Small intestine (tissue), 7 donors: ENCODE measurements around the gene PCBP3. TPM values are rescaled to one million over a fixed set of nuclear protein-coding genes. Genes with fewer than 3 reads are reported as not detected.

Source experiments
- DNase-seq, 2 donors: peaks; one replicate each; pipeline versions ENCODE4 v3.0.0 to v3.0.0-alpha.2; 2013
- FAIRE-seq: peaks from 2 replicates; lab custom pipeline; 2012; peaks lifted over from hg19 to GRCh38; lab: Jason Lieb, UNC
- H3K27ac ChIP-seq, 3 donors: one replicate each; pipeline ENCODE4 v1.5.1; 2013; ENCODE audit warnings: low read length in 2 of 3, mild to moderate bottlenecking in 2 of 3, control low read depth in 1 of 3, inconsistent platforms in 1 of 3, low read depth in 1 of 3, moderate library complexity in 1 of 3
- H3K27me3 ChIP-seq, 3 donors: one replicate each; pipeline ENCODE4 v1.6.1; 2013; ENCODE audit warnings: low read length in 3 of 3, inconsistent platforms in 1 of 3; ENCODE audit not compliant: control insufficient read depth in 3 of 3, insufficient read depth in 3 of 3
- H3K36me3 ChIP-seq, 3 donors: one replicate each; pipeline ENCODE4 v1.6.1; 2013; ENCODE audit warnings: low read length in 3 of 3, inconsistent platforms in 1 of 3, low read depth in 1 of 3, mild to moderate bottlenecking in 1 of 3, moderate library complexity in 1 of 3; ENCODE audit not compliant: control insufficient read depth in 3 of 3, insufficient read depth in 2 of 3
- H3K4me1 ChIP-seq, 3 donors: one replicate each; pipeline ENCODE4 v1.6.1; 2013; ENCODE audit warnings: low read length in 2 of 3, inconsistent platforms in 1 of 3, low read depth in 1 of 3, mild to moderate bottlenecking in 1 of 3, moderate library complexity in 1 of 3; ENCODE audit not compliant: control insufficient read depth in 3 of 3, insufficient read depth in 2 of 3
- H3K4me3 ChIP-seq, 3 donors: one replicate each; pipeline ENCODE4 v1.5.1; 2013; ENCODE audit warnings: low read length in 3 of 3, control low read depth in 1 of 3, inconsistent platforms in 1 of 3, low read depth in 1 of 3, mild to moderate bottlenecking in 1 of 3, moderate library complexity in 1 of 3
- H3K9me3 ChIP-seq, 2 donors: one replicate each; pipeline ENCODE4 v1.6.1; 2013; ENCODE audit warnings: low read depth in 1 of 2, low read length in 1 of 2; ENCODE audit not compliant: control insufficient read depth in 2 of 2, insufficient read depth in 1 of 2
- WGBS, 3 donors: extraction: QIAGEN DNeasy Blood & Tissue Kit; methylation state at CpG; one replicate each; pipeline ENCODE4 v1.1.7; 2013; 5-methylcytosine and 5-hydroxymethylcytosine counted together
- polyA plus RNA-seq, 4 donors: library from polyadenylated mRNA; stranded (reverse) in 3 of 4; unstranded in 1 of 4; fragments of 200-250 nt in 3 of 4; fragments of 120-200 nt in 1 of 4; gene quantifications; one replicate each; pipeline versions ENCODE4 v1.2.1 to v1.2.3, GENCODE V29; 2013
- donor health status: healthy with polysubstance abuse.
- donor health status: control.
- donor health status: control.
- donor health status: Bipolar disorder and iron deficiency.
- donor health status: healthy.

The PCBP3 gene
- polyA plus RNA-seq, 4 donors = 0.81 to 8.2 (median 1.0) TPM; not detected in 1

DNA sequence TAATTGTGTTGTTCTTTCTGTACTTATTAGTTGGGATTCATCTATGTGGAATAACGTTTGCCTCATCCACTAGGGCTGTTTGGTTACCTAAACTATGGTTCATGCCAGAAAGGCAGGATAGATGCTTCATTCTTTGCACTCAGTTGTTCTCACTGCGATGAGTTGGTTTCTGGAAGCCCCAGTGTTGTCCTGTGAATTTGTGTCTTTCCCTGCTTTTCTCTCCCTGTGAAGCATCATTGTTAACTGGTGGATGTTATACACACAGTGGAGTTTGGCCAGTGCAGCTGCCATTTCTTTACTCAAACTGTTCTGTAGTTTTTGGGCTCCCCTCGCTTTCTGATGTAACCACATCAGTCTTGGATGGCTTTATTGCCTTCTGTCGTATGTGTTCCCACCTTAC is 194.4 kb downstream of the PCBP3 start:
- Histone ChIP-seq H3K9me3 (peaks cover 2 to 10% of the 10 kb centered on the region in 2 donors), H3K27ac (no peak overlapping the region), H3K27me3 (peaks cover 0 to 2% (median 0%) of the 10 kb centered on the region in 3 donors), H3K4me1 (no peaks in the 10 kb centered on the region), H3K36me3 (no peaks in the 10 kb centered on the region), H3K4me3 (no peak overlapping the region)
- FAIRE-seq (no peak), DNase-seq (no peak)
- 76 to 81% (median 77%) methylated on average over 4 of the region's 4 CpGs for WGBS, 3 donors

DNA sequence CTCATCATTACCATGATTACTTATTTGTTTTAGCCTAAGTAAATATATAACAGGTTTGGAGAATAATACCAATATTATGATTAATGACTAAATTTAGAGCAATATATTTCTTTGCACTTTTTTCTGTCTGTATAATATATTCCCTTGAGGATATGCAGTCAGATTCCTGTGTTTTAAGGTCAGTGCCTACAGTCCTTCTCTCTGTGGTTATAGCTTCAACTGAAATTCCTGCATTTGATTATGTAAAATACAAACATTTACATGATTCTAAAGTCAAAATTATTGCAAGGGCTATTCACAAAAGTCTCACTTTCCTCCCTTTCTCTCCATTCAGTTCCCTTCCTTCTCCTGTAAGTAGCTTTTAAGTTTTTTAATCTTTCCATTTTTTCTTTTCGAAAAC is 195.1 kb downstream of the PCBP3 start:
- no peaks in the 10 kb centered on the region for H3K36me3 ChIP-seq
- H3K27me3 ChIP-seq = peaks cover 0 to 2% (median 0%) of the 10 kb centered on the region in 3 donors
- H3K27ac ChIP-seq = no peak overlapping the region
- no peak overlapping the region for H3K4me3 ChIP-seq
- WGBS, 3 donors = 96 to 100% (median 98%) methylated on average over 1 of the region's 1 CpG
- no peak for DNase-seq
- peaks cover 2 to 10% of the 10 kb centered on the region in 2 donors for H3K9me3 ChIP-seq
- no peaks in the 10 kb centered on the region for H3K4me1 ChIP-seq
- no peak for FAIRE-seq

DNA sequence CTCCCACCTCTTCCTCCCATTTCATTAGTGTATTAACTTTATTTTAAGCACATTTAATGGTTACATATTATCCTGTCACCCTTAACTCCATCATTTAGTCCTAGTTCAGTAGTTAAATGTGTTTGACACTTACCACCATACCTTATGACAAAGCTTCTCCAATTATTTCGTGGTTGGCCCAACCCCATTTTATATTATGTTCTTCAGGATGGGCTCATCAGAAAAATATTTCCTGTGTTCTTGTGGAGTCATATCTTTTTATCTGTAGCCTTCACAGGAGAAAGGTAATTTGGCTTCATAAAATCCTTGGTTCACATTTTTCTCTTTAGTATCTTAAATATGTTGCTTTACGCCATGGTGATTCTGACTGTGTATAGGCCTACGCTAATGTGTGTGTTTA is 195.7 kb downstream of the PCBP3 start:
- Histone ChIP-seq H3K27ac (no peak overlapping the region), H3K4me1 (no peaks in the 10 kb centered on the region), H3K27me3 (peaks cover 0 to 2% (median 0%) of the 10 kb centered on the region in 3 donors), H3K9me3 (peaks cover 2 to 10% of the 10 kb centered on the region in 2 donors), H3K4me3 (no peak overlapping the region), H3K36me3 (no peaks in the 10 kb centered on the region)
- DNase-seq (no peak), FAIRE-seq (no peak)
- WGBS, 3 donors = 80 to 93% (median 90%) methylated on average over 3 of the region's 3 CpGs

DNA sequence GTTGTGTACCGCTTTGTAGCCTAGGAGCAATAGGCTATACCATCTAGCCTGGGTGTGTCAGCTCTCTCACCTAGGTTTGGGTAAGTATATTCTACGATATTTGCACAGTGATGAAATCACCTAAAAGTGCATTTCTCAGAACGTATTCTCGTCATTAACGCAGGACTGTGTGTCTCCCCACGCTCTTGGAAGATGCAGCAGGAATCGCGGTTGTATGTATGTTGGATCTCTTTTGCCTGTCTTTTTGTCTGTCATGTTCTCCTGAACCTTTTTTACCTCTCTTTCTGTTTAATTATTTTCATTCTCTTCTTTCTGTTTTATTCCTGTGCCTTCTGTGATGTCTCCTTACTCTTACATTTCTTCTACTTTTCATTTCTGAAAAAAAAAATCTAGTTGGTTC is 197.5 kb downstream of the PCBP3 start:
- H3K4me3 ChIP-seq = no peak overlapping the region
- H3K36me3 ChIP-seq = no peaks in the 10 kb centered on the region
- 95 to 96% (median 95%) methylated on average over 8 of the region's 8 CpGs for WGBS, 3 donors
- peaks cover 2 to 10% of the 10 kb centered on the region in 2 donors for H3K9me3 ChIP-seq
- H3K27ac ChIP-seq = no peak overlapping the region
- H3K4me1 ChIP-seq = no peaks in the 10 kb centered on the region
- H3K27me3 ChIP-seq = peaks cover 0 to 2% (median 0%) of the 10 kb centered on the region in 3 donors
- FAIRE-seq (no peak), DNase-seq (no peak)

DNA sequence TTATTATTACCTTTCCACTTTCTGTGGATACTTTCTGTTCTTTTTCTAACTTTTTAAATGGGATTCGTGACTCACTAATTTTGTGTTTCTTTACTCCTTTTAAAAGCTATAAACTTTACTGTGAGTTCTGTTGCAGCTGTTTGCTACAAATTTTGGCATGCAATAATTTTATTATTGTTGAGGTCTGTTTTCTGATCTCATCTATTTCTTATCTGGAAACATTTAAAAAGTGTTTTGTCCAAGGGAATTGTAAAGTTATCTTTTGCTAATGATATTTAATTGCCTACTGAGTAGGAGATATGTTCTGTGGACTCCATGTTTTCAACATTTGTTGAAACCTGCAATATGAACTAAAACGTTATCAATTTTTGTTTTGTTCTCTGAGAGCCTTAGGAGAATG is 199.9 kb downstream of the PCBP3 start:
- H3K36me3 ChIP-seq = no peaks in the 10 kb centered on the region
- WGBS, 3 donors = 70 to 84% (median 82%) methylated on average over 2 of the region's 2 CpGs
- H3K27ac ChIP-seq = no peak overlapping the region
- H3K4me1 ChIP-seq = peaks cover 0 to 7% (median 0%) of the 10 kb centered on the region in 3 donors
- DNase-seq = no peak
- H3K4me3 ChIP-seq = no peak overlapping the region
- peaks cover 0 to 2% (median 0%) of the 10 kb centered on the region in 3 donors for H3K27me3 ChIP-seq
- H3K9me3 ChIP-seq = peaks cover 2 to 10% of the 10 kb centered on the region in 2 donors
- FAIRE-seq = no peak

DNA sequence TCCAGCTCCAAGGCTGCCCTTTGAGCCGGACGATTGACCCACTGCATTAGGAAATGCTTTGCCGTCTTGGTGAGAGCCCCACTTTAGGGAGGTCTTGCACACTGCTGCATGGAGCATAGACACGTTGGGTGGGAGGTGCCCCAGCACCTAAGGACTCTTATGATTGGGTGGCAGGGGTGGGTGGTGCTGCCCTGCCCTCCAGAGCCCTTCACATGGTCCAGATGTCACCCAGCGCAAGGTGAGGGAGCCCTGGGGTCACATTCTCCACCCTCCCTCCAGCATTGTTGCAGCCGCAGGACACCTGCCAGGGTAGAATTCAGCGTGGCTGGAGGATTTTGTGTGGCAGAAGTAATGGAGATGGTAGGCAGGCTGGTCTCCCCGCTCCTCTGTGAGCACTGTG is 200.7 kb downstream of the PCBP3 start:
- no peaks in the 10 kb centered on the region for H3K36me3 ChIP-seq
- peaks cover 0 to 2% (median 0%) of the 10 kb centered on the region in 3 donors for H3K27me3 ChIP-seq
- H3K9me3 ChIP-seq = peaks cover 2 to 10% of the 10 kb centered on the region in 2 donors
- H3K4me3 ChIP-seq = no peak overlapping the region
- no peak overlapping the region for H3K27ac ChIP-seq
- peaks cover 0 to 7% (median 0%) of the 10 kb centered on the region in 3 donors for H3K4me1 ChIP-seq
- WGBS, 3 donors = 78 to 86% (median 82%) methylated on average over 8 of the region's 8 CpGs
- no peak for FAIRE-seq
- no peak for DNase-seq

DNA sequence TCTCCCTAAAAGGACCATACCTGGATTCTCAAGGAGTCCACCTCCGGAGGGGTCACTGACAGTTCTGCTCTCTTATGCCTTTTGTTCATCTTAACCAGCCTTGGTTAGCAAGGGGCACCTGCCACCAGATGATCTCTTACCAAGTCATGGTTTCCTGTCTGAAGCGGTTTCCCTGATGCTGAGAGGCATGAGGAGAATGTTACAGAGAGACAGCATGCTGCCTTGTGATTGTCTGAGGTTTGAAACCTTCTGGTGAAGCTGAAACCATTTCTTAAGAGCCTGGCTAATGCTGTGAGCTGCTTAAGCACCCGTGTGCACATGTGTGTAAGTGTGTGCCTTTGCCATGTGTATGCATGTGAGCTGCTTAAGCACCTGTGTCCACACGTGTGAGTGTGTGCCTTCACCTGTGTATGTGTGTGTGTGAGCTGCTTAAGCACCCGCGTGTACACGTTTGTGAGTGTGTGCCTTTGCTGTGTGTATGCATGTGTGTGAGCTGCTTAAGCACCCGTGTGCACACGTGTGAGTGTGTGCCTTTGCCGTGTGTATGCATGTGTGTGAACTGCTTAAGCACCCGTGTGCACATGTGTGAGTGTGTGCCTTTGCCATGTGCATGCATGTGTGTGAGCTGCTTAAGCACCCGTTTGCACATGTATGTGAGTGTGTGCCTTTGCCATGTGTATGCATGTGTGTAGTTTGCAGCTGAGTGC is 201.7 kb downstream of the PCBP3 start:
- DNase-seq (no peak), FAIRE-seq (no peak)
- Histone ChIP-seq H3K27me3 (peaks cover 0 to 2% (median 0%) of the 10 kb centered on the region in 3 donors), H3K4me1 (peaks cover 0 to 7% (median 0%) of the 10 kb centered on the region in 3 donors), H3K4me3 (no peak overlapping the region), H3K9me3 (peaks cover 2 to 10% of the 10 kb centered on the region in 2 donors), H3K27ac (no peak overlapping the region), H3K36me3 (no peaks in the 10 kb centered on the region)
- 85 to 87% (median 86%) methylated on average over 12 of the region's 12 CpGs for WGBS, 3 donors

DNA sequence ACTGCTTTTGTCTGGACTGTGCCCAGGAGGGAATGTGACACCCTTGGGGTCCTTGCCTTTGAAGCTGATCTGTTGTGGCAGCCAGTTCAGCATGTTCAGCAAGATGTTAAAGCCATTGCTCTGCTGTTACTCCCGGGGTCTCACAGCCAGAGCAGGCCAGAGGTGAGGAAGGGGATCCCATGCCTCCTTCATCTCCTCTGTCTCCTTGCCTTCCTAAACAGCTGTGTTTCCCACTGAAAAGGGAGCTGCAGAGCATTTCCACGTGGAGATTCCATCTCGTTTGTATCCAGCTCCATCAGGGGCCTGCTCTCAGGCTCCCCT is 202.2 kb downstream of the PCBP3 start:
- Histone ChIP-seq H3K36me3 (no peaks in the 10 kb centered on the region), H3K4me3 (no peak overlapping the region), H3K27ac (no peak overlapping the region), H3K9me3 (peaks cover 2 to 6% of the 10 kb centered on the region in 2 donors), H3K4me1 (peaks cover 0 to 7% (median 0%) of the 10 kb centered on the region in 3 donors), H3K27me3 (peaks cover 0 to 2% (median 0%) of the 10 kb centered on the region in 3 donors)
- DNase-seq (no peak), FAIRE-seq (no peak)
- WGBS, 3 donors = 54 to 60% (median 56%) methylated on average over 3 of the region's 3 CpGs
